ENCODE results near the gene VSIG10L2.

DNA sequence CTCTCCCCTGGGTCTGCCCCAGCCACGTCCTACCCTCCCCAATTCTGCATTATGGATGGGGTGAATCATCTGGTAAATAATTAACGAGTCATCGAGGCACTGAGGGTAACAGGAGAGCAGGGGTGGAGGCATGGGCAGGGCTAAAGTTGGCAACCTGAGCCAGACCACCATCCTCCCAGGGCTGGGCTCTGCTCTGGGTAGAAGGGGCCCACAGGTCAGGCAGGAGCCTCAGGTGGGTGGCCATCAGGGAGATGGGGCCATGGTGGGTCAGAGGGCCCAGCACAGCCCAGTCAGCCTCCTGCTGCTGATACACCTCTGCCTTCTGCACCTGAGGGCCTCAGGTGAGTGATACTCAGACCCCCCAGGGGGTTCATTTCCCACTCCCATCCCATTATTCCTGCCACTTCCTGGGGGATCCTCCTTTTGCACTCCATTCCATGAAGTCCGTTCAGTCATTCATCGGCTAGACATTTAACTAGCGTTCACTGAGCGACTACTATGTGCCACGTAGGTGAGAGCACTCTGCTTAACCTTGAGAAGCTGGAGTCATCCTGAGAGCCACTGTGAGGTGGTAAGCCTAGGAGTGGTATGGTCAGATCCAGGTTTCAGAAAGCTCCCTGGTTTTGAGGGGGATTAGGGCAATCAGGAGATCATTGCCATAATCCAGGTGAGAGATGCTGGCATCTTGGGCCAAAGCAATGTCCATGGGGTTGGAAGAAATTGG, at the start of gene VSIG10L2:
- no peak for TF ChIP-seq POLR2AphosphoS5 (IDR thresholded peaks at IDR 0.05)
- TF ChIP-seq, protein P1, sequence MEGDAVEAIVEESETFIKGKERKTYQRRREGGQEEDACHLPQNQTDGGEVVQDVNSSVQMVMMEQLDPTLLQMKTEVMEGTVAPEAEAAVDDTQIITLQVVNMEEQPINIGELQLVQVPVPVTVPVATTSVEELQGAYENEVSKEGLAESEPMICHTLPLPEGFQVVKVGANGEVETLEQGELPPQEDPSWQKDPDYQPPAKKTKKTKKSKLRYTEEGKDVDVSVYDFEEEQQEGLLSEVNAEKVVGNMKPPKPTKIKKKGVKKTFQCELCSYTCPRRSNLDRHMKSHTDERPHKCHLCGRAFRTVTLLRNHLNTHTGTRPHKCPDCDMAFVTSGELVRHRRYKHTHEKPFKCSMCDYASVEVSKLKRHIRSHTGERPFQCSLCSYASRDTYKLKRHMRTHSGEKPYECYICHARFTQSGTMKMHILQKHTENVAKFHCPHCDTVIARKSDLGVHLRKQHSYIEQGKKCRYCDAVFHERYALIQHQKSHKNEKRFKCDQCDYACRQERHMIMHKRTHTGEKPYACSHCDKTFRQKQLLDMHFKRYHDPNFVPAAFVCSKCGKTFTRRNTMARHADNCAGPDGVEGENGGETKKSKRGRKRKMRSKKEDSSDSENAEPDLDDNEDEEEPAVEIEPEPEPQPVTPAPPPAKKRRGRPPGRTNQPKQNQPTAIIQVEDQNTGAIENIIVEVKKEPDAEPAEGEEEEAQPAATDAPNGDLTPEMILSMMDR (IDR thresholded peaks at IDR 0.05): no peak
- no peak for TF ChIP-seq POLR2A (IDR thresholded peaks at IDR 0.05)

All from upper lobe of left lung (tissue), 4 donors.